Adipose tissue (tissue), 3 donors: ENCODE measurements around the gene KRT1. TPM values are rescaled to one million over a fixed set of nuclear protein-coding genes. Genes with fewer than 3 reads are reported as not detected.

Source experiments
- H3K27ac ChIP-seq: one replicate; pipeline ENCODE4 v1.5.1; 2013; ENCODE audit warnings: low read depth, low read length
- WGBS, 3 donors: extraction: QIAGEN DNeasy Blood & Tissue Kit; methylation state at CpG; one replicate each; pipeline ENCODE4 v1.1.7; 2013; 5-methylcytosine and 5-hydroxymethylcytosine counted together
- polyA plus RNA-seq, 3 donors: library from polyadenylated mRNA; stranded (reverse); fragments of 200-250 nt; gene quantifications; one replicate each; pipeline ENCODE4 v1.2.3, GENCODE V29; 2013
- donor health status: healthy with polysubstance abuse.
- donor health status: Bipolar disorder and iron deficiency.
- donor health status: healthy.

The KRT1 gene
- polyA plus RNA-seq, 3 donors, result not detected

- 48 to 71% (median 68%) methylated on average over 12 of the region's 12 CpGs for WGBS, 3 donors
- no peak overlapping the region for H3K27ac ChIP-seq
These were observed 29.6 kb downstream of the KRT1 start for GRCh38 chr12:52650520-52651081.

DNA sequence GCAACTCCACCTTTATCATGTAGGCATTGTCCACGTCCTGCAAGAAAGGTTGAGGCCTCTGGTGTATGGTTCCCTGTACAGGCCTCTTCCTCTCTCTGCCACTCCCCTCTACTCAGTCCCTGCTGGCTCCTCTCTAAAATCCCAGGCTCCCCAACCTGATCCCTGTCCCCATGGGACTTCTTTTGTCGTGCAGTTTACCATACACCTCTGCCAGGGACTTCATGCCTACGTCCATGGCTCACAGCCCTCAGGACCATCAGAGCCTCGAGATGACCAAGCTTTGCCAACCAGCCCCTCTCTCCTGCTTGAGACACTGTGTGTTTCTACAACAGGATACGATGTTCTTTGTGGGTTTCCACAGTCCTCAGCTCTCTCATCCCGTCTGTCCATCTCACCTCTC, 31.1 kb downstream of the KRT1 start:
- no peak overlapping the region for H3K27ac ChIP-seq
- 62 to 76% (median 72%) methylated on average over 6 of the region's 6 CpGs for WGBS, 3 donors

DNA sequence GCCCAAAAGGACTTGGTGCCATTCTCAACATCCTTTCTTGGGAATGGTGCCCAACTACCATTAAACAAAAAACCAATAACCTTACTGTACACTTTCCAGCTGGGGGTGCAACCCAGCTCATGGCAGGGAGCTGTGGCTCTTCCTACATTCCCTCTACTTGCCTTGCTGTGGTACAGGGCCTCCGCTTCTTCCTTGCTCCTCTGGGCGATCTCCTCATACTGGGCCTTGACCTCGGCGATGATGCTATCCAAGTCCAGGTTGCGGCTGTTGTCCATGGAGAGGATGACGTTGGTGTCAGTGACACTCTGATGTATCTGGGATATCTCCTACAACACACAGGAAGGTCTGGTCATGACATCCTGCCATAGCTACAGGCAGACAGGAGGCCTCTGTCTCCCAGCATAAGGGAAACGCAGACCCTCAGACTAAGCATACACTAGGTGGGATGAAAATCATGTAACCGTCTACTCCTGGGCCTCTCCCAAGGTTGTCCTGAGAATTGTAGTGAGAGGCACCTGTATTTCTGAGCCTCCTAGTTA, 32.1 kb downstream of the KRT1 start:
- H3K27ac ChIP-seq, result no peak overlapping the region
- WGBS, 3 donors, result 93 to 95% (median 93%) methylated on average over 8 of the region's 8 CpGs

DNA sequence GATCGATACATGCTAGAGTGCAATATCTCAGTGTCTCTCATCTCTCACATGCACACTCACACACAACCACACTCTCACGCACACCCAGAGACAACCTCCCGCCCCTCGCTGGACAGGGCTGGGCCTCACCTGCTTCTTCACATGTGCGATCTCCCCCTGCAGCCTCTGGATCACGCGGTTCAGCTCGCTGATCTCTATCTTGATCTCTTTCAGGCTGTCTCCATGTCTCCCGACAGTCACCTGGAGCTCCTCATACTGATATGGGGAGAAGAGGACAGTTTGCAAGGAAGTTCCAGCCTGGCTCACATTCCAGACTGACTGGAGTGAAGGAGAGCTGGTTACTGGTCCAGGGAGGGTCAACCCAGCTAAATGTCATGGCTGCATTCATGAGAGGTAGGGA, 32.6 kb downstream of the KRT1 start:
- WGBS, 3 donors, result 85 to 92% (median 90%) methylated on average over 9 of the region's 9 CpGs
- no peak overlapping the region for H3K27ac ChIP-seq

- 81 to 88% (median 83%) methylated on average over 12 of the region's 12 CpGs for WGBS, 3 donors
- H3K27ac ChIP-seq, result no peak overlapping the region
These were observed 33.6 kb downstream of the KRT1 start for GRCh38 chr12:52646613-52647012.

GRCh38 chr12:52645982-52646381, 34.2 kb downstream of the KRT1 start:
- WGBS, 3 donors, result 51 to 77% (median 64%) methylated on average over 4 of the region's 4 CpGs
- H3K27ac ChIP-seq, result no peak overlapping the region

- H3K27ac ChIP-seq, result no peak overlapping the region
- WGBS, 3 donors, result 68 to 72% (median 70%) methylated on average over 7 of the region's 7 CpGs
These were observed 35.0 kb downstream of the KRT1 start for GRCh38 chr12:52645120-52645761.

- 71 to 89% (median 80%) methylated on average over 6 of the region's 6 CpGs for WGBS, 3 donors
- no peak overlapping the region for H3K27ac ChIP-seq
These were observed 36.2 kb downstream of the KRT1 start for GRCh38 chr12:52644078-52644415.

DNA sequence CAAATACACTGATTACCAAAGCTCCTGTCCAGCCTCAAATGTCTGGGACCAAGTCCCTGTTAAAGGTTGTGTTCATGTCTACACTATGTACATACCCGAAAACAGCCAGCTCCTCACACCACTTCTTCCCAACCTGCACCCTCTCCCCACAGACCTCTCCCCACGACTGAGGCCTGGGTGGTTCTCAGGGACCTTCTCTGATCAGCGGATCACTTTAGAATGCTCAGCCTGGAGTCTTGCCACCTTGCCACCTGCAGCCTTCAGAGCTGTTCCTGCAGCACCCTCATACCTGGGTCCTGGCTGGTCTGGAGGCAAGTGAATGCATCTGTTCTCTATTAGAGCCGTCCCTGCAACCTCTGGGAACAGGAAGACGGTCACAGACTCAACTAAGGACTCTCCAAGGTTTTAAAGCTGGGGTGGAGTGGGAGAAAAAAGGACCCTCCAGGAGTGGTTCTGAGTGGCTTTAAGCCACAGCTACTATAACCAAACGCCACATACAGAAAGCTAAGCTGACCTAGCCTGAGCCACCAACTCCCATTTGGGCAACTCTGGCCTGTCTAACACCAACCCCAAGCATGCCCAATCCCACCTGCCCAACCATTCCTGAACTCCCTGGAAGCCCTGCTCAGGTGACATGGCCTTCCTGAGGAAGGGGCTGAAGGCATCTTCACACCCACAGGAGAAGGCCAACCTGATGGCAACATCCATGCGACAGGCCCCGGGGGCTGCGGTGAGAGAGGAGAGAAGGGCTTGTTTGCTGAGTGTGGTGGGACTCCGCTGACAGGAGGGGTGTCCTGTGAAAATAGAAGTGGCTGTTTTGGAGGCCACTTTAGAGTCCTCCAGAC, 36.8 kb downstream of the KRT1 start:
- no peak overlapping the region for H3K27ac ChIP-seq
- WGBS, 3 donors, result 79 to 90% (median 87%) methylated on average over 10 of the region's 10 CpGs

DNA sequence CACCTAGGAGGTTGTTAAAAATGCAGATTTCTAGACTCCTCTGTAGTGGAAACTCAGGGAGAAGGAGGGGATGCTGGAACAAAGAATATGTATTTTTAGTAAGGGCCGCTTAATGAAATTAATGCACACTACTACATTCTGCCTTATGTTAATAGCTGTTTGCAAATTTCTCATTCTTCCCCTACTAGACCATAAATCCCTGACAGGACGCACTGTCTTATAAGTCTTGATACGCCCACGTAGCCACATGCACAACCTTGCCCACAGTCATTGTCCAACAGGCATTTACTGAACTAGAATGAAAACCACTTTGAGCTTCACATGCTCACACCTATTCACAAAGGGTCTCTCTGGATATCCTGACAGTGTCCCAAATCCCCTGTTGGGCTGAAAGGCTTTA, 38.7 kb downstream of the KRT1 start:
- H3K27ac ChIP-seq, result no peak overlapping the region
- 67 to 73% (median 70%) methylated on average over 4 of the region's 4 CpGs for WGBS, 3 donors

- WGBS, 3 donors, result 60 to 79% (median 71%) methylated on average over 4 of the region's 4 CpGs
- H3K27ac ChIP-seq, result no peak overlapping the region
These were observed 42.9 kb downstream of the KRT1 start for GRCh38 chr12:52637299-52637698.

- no peak overlapping the region for H3K27ac ChIP-seq
- 66 to 74% (median 66%) methylated on average over 5 of the region's 5 CpGs for WGBS, 3 donors
These were observed 43.5 kb downstream of the KRT1 start for GRCh38 chr12:52636592-52637258.

DNA sequence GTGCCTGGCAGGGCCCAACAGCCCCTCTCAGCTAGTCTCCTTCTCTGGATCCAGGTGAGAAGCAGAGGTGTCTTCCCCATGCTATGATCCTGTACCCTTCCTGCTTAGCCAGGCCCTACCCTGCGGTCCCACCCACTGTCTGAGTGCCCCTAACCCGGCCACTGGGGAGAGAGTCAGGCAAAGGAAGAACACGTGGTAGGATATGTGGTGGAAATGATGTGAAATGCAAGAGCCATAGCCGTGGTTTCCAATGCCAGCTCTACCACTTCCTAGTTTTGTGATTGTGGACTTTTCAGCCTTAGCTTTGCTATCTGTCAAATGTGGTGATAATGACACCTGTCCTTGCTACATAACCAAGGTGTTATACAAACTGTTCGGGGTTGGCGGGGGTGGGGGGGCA, 44.0 kb downstream of the KRT1 start:
- WGBS, 3 donors, result 59 to 69% (median 69%) methylated on average over 6 of the region's 6 CpGs
- no peak overlapping the region for H3K27ac ChIP-seq

- WGBS, 3 donors, result 58 to 67% (median 59%) methylated on average over 6 to 7 of the region's 7 CpGs
- no peak overlapping the region for H3K27ac ChIP-seq
These were observed 45.7 kb downstream of the KRT1 start for GRCh38 chr12:52634266-52635056.

DNA sequence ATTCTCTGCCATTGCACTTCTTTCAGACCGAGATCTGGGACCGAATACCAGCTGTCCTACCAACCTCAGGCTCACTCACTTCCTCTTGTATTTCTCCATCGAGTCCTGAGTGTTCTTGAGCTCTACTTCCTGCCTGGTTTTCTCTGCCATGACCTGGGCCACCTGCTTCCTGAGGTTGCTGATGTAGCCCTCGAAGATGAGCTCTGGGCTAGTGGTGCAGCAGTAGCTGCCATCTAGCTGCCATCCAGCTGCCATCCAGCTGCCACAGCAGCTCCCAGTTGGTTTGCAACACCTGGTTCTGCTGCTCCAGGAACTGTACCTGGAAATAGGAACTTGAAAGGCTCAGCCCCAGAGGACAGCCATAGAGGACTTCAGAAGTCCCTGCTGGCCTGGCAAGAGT, 46.8 kb downstream of the KRT1 start:
- H3K27ac ChIP-seq, result no peak overlapping the region
- 31 to 49% (median 41%) methylated on average over 4 of the region's 4 CpGs for WGBS, 3 donors

DNA sequence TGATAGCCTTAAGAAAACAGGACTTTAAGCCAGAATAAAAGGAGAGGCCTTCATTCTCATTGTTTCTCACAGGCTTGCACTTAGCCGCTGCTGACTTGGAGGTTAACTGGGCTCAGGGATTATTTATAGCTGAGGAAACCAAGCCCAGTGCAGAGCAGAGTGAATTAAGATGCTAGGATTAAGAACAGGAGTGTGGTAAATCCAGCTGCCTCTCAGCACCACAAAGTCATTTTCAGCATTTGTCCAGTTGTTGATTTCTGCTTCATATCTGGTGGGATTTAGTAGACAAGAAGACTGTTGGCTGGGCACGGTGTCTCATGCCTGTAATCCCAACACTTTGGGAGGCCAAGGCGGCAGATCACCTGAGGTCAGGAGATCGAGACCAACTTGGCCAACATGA, 47.6 kb downstream of the KRT1 start:
- 74 to 90% (median 74%) methylated on average over 4 of the region's 4 CpGs for WGBS, 3 donors
- H3K27ac ChIP-seq, result no peak overlapping the region

- WGBS, 3 donors, result 71 to 84% (median 81%) methylated on average over 6 of the region's 6 CpGs
- H3K27ac ChIP-seq, result no peak overlapping the region
These were observed 48.3 kb downstream of the KRT1 start for GRCh38 chr12:52631676-52632459.
